Activated CD4-positive, CD25-positive, alpha-beta regulatory T cell treated with anti-CD3 and anti-CD28 coated beads, Interleukin-2, amount 50 U/mL, for 72 hours (primary cell): ENCODE measurements around the gene UBXN4.

Experiments
- DNase-seq: peaks from one replicate; pipeline ENCODE4 v3.0.0; 2021

Gene UBXN4

GRCh38 chr2:135815269-135815668 lies 73.6 kb downstream of the UBXN4 start:
- DNase-seq, result no peak

- no peak for DNase-seq
Observed at GRCh38 chr2:135817466-135817865, 75.8 kb downstream of the UBXN4 start.

GRCh38 chr2:135817951-135818350 lies 76.3 kb downstream of the UBXN4 start:
- no peak for DNase-seq

GRCh38 chr2:135818937-135819610 lies 77.4 kb downstream of the UBXN4 start:
- no peak for DNase-seq

GRCh38 chr2:135820003-135820618 lies 78.5 kb downstream of the UBXN4 start:
- peak; percentile 62 for DNase-seq

- DNase-seq, result no peak
Observed at GRCh38 chr2:135821190-135821589, 79.5 kb downstream of the UBXN4 start.

- DNase-seq, result no peak
Observed at GRCh38 chr2:135822855-135823254, 81.2 kb downstream of the UBXN4 start.

- no peak for DNase-seq
Observed at GRCh38 chr2:135825131-135825530, 83.5 kb downstream of the UBXN4 start.

GRCh38 chr2:135825550-135826176 lies 84.0 kb downstream of the UBXN4 start:
- DNase-seq, result no peak

- no peak for DNase-seq
Observed at GRCh38 chr2:135826544-135826943, 84.9 kb downstream of the UBXN4 start.

GRCh38 chr2:135829378-135830135 lies 87.9 kb downstream of the UBXN4 start:
- DNase-seq, result no peak

GRCh38 chr2:135831180-135831812 lies 89.6 kb downstream of the UBXN4 start:
- no peak for DNase-seq

- no peak for DNase-seq
Observed at GRCh38 chr2:135832891-135833290, 91.2 kb downstream of the UBXN4 start.
